SH-SY5Y (cell line): ENCODE measurements around the gene TBL2.

ENCODE experiments used
- GATA2 ChIP-seq: IDR thresholded peaks from 2 replicates; pipeline ENCODE4 v1.6.1; 2011; ENCODE audit warnings: mild to moderate bottlenecking, low read depth, low read length
- GATA3 ChIP-seq: IDR thresholded peaks from 2 replicates; pipeline ENCODE4 v1.6.1; 2011; ENCODE audit warnings: low read depth, mild to moderate bottlenecking, low read length, moderate library complexity

The TBL2 gene

GRCh38 chr7:73526896-73527821 is 51.2 kb downstream of the TBL2 start:
- TF ChIP-seq GATA2 (peak; percentile 47), GATA3 (no peak)

- TF ChIP-seq GATA2 (no peak), GATA3 (no peak)
Observed at GRCh38 chr7:73522105-73522872, 56.1 kb downstream of the TBL2 start, which contains the start of gene BAZ1B. TSS of gene BAZ1B (minus strand) at chr7:73522293. CDS start at chr7:73521933, 360 bp downstream.

GRCh38 chr7:73521636-73522104 is 56.7 kb downstream of the TBL2 start:
- TF ChIP-seq GATA2 (no peak), GATA3 (no peak)

- TF ChIP-seq GATA2 (no peak), GATA3 (no peak)
Observed at GRCh38 chr7:73520673-73521635, 57.4 kb downstream of the TBL2 start.

- TF ChIP-seq GATA2 = no peak
- TF ChIP-seq GATA3 = no peak
Observed at GRCh38 chr7:73519867-73520672, 58.3 kb downstream of the TBL2 start.

- TF ChIP-seq GATA3 = no peak
- no peak for TF ChIP-seq GATA2
Observed at GRCh38 chr7:73518470-73518869, 59.9 kb downstream of the TBL2 start.
